HUES48 (cell line): ENCODE data around the gene MVB12B.

Source experiments
- H3K27ac ChIP-seq: one replicate; pipeline ENCODE4 v1.7.0; 2013; ENCODE audit warnings: low read depth, low read length, inconsistent platforms
- H3K27me3 ChIP-seq: 2 replicates; pipeline ENCODE4 v1.6.1; 2013; ENCODE audit warnings: mild to moderate bottlenecking, low read length; ENCODE audit not compliant: control insufficient read depth, insufficient read depth
- H3K36me3 ChIP-seq: 2 replicates; pipeline ENCODE4 v1.6.1; 2013; ENCODE audit warnings: low read length; ENCODE audit not compliant: control insufficient read depth, insufficient read depth
- H3K4me1 ChIP-seq: 2 replicates; pipeline ENCODE4 v1.6.1; 2013; ENCODE audit warnings: mild to moderate bottlenecking, low read length; ENCODE audit not compliant: control insufficient read depth, insufficient read depth
- H3K4me3 ChIP-seq: 2 replicates; pipeline ENCODE4 v1.5.1; 2013; ENCODE audit warnings: mild to moderate bottlenecking, low read depth, low read length
- H3K9ac ChIP-seq: 2 replicates; pipeline ENCODE4 v1.6.1; 2013; ENCODE audit warnings: mild to moderate bottlenecking, low read depth, low read length, moderate library complexity
- H3K9me3 ChIP-seq: 2 replicates; pipeline ENCODE4 v1.6.1; 2013; ENCODE audit warnings: low read length; ENCODE audit not compliant: control insufficient read depth, insufficient read depth

The MVB12B gene

GRCh38 chr9:126304207-126304970 is 22.2 kb upstream of the MVB12B start:
- H3K4me1 ChIP-seq = 0 out of 2 replicates have a peak, but pooled peaks cover 3% of the 10 kb centered on the region
- no peaks in the 10 kb centered on the region for H3K27me3 ChIP-seq
- no peaks in the 10 kb centered on the region for H3K9me3 ChIP-seq
- no peaks in the 10 kb centered on the region for H3K36me3 ChIP-seq
- no peak overlapping the region for H3K27ac ChIP-seq
- no peak overlapping the region for H3K9ac ChIP-seq
- no peak overlapping the region for H3K4me3 ChIP-seq

- H3K27me3 ChIP-seq = no peaks in the 10 kb centered on the region
- H3K9ac ChIP-seq = no peak overlapping the region
- H3K9me3 ChIP-seq = no peaks in the 10 kb centered on the region
- H3K4me1 ChIP-seq = 0 out of 2 replicates have a peak, but pooled peaks cover 3% of the 10 kb centered on the region
- H3K4me3 ChIP-seq = no peak overlapping the region
- no peak overlapping the region for H3K27ac ChIP-seq
- H3K36me3 ChIP-seq = no peaks in the 10 kb centered on the region
These were observed 21.7 kb upstream of the MVB12B start for GRCh38 chr9:126304971-126305320.

DNA sequence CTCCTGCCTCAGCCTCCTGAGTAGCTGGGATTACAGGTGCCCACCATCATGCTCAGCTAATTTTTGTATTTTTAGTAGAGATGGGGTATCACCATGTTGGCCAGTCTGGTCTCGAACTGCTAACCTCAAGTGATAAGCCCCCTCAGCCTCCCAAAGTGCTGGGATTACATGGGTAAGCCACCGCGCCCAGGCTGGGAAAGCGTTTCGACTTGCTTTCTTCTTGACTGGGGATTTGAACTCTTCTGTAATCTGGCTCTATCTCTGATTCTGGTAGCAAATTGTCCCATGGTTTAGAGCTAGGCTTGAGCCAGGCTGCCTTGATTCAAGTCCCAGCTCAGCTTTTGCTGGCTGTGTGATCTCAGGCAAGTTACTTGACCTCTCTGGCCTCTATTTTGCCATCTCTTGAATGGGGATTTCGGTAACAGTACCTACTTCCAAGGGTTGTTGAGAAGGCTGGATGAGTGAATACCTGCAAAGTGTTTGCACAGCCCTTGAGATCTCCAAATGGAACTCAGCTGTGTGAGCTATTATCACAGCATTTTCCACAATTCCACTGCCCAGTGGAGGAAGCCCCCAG is 20.5 kb upstream of the MVB12B start:
- no peak overlapping the region for H3K4me3 ChIP-seq
- no peaks in the 10 kb centered on the region for H3K27me3 ChIP-seq
- H3K36me3 ChIP-seq = no peaks in the 10 kb centered on the region
- H3K27ac ChIP-seq = no peak overlapping the region
- H3K4me1 ChIP-seq = 0 out of 2 replicates have a peak, but pooled peaks cover 3% of the 10 kb centered on the region
- no peak overlapping the region for H3K9ac ChIP-seq
- no peaks in the 10 kb centered on the region for H3K9me3 ChIP-seq

- Histone ChIP-seq H3K9ac (no peak overlapping the region), H3K4me3 (no peak overlapping the region), H3K36me3 (no peaks in the 10 kb centered on the region), H3K27me3 (no peaks in the 10 kb centered on the region), H3K4me1 (0 out of 2 replicates have a peak, but pooled peaks cover 3% of the 10 kb centered on the region), H3K9me3 (no peaks in the 10 kb centered on the region), H3K27ac (no peak overlapping the region)
These were observed 19.1 kb upstream of the MVB12B start for GRCh38 chr9:126307322-126308061.

- no peaks in the 10 kb centered on the region for H3K27me3 ChIP-seq
- H3K36me3 ChIP-seq = no peaks in the 10 kb centered on the region
- H3K4me3 ChIP-seq = no peak overlapping the region
- H3K27ac ChIP-seq = no peak overlapping the region
- H3K9me3 ChIP-seq = no peaks in the 10 kb centered on the region
- H3K9ac ChIP-seq = no peak overlapping the region
- H3K4me1 ChIP-seq = no peaks in the 10 kb centered on the region
These were observed 17.0 kb upstream of the MVB12B start for GRCh38 chr9:126309427-126310189.

DNA sequence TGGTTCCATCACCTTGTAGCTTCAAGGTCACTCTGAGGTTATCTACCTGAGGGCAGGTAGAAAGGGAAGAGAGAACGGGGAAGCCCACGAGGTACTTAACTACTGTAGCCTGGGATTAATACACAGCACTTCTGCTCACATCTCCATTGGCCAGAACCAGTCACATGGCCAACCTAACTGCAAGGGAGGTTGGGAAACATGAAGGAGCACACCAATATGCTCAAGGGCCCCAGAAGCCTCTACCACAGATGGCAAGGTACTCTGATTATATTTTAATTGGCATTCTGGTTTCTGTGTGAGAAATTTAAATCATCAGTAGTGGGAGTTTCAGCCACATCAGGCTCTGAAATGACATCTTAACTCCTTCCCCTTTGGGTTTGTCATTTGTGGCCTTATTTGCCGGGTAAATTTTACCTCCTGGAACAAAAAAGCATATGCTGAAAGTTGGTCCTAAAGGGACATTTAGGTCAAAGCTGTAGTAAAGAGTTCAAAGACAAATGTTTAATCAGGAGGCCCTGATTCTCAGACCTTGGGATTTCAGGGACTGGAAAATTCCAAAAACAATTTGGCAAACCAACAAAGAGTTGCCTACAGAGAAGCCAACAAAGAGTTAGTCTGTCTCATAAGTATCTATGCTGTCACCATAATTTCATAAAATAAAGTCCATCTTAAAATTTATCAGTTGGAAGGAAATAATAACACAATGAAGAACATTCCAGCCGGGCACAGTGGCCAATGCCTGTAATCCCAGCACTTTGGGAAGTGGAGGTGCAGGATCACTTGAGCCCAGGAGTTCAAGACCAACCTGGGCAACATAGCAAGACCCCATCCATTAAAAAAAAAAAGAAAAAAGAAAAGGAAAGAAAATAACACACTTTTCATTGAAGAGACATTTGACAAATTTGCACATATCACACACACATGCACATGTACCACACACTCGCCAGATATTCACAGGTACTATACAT is 13.8 kb upstream of the MVB12B start:
- Histone ChIP-seq H3K27ac (no peak overlapping the region), H3K4me3 (no peak overlapping the region), H3K9ac (no peak overlapping the region), H3K36me3 (no peaks in the 10 kb centered on the region), H3K27me3 (no peaks in the 10 kb centered on the region), H3K9me3 (no peaks in the 10 kb centered on the region), H3K4me1 (no peaks in the 10 kb centered on the region)

GRCh38 chr9:126316085-126316655 is 10.5 kb upstream of the MVB12B start:
- Histone ChIP-seq H3K36me3 (no peaks in the 10 kb centered on the region), H3K4me1 (no peaks in the 10 kb centered on the region; the same call in 1 of the 2 replicates), H3K27ac (no peak overlapping the region), H3K9ac (no peak overlapping the region), H3K4me3 (no peak overlapping the region), H3K27me3 (no peaks in the 10 kb centered on the region), H3K9me3 (no peaks in the 10 kb centered on the region)

GRCh38 chr9:126317513-126317912 is 9.1 kb upstream of the MVB12B start:
- H3K9ac ChIP-seq = no peak overlapping the region
- no peaks in the 10 kb centered on the region for H3K27me3 ChIP-seq
- no peak overlapping the region for H3K27ac ChIP-seq
- H3K9me3 ChIP-seq = no peaks in the 10 kb centered on the region
- no peaks in the 10 kb centered on the region for H3K36me3 ChIP-seq
- no peaks in the 10 kb centered on the region; the same call in 1 of the 2 replicates for H3K4me1 ChIP-seq
- no peak overlapping the region for H3K4me3 ChIP-seq

GRCh38 chr9:126318858-126319257 is 7.8 kb upstream of the MVB12B start:
- Histone ChIP-seq H3K27ac (no peak overlapping the region), H3K27me3 (no peaks in the 10 kb centered on the region), H3K36me3 (no peaks in the 10 kb centered on the region), H3K4me3 (no peak overlapping the region), H3K9ac (no peak overlapping the region), H3K9me3 (0 out of 2 replicates have a peak, but pooled peaks cover 2% of the 10 kb centered on the region), H3K4me1 (no peaks in the 10 kb centered on the region; the same call in 1 of the 2 replicates)
